ENCODE data around the gene CAMK1D.
"Not testable (repeated sequence)": the region's sequence is repeated elsewhere in the genome, so short reads cannot be mapped to it uniquely, and the experiment has no call there.

The CAMK1D gene

DNA sequence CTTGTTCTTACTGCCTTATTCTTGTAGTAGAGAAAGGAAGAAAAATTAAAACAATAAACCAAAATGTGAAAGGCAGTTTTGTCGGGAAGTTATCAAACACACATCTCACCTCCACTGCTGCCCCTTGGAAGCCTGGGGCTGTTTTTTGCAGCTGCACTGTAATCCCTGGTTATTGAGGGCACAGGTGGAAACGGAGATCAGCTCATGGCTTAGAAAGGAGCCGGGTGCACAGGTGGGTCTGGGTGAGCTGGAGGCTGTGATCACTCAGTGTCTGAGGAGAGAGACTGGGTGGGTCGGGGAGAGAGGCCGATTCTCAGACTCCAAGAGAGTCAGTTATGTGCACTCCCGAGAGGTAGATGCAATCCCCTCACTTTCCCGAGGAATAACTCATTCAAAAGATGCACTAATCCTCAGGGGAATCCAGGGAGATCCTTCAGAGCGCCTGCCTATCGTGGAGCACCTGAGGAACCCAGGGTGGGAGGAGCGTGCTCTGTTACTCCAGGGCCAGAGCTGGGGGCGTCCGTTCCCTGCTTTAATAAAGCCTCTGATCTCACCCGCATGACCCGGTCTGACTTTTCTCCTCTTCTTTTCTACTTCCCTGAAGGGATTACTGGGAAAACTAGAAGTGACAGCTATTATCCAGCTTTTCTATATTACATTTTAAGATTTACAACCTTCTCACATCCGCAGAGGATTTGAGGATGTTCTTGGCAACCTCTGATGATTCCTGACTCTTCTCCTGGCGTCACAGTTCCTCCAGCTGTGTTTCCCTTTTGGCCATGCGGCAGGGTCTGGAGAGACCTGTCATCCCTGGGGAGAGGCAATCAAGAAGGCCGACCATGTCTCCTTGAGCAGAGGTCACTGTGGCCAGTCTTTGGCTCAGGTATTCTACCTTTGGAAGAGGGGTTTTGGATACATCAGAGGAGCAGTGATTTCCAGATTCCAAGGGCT lies 82.1 kb downstream of the CAMK1D start:
- peak; percentile 48 for DNase-seq

- DNase-seq = peak; percentile 79
These were observed 83.2 kb downstream of the CAMK1D start for GRCh38 chr10:12432402-12433189.

GRCh38 chr10:12434277-12434676 lies 84.9 kb downstream of the CAMK1D start:
- DNase-seq = peak; percentile 82

GRCh38 chr10:12434677-12435076 lies 85.3 kb downstream of the CAMK1D start:
- not testable (repeated sequence) for DNase-seq

DNA sequence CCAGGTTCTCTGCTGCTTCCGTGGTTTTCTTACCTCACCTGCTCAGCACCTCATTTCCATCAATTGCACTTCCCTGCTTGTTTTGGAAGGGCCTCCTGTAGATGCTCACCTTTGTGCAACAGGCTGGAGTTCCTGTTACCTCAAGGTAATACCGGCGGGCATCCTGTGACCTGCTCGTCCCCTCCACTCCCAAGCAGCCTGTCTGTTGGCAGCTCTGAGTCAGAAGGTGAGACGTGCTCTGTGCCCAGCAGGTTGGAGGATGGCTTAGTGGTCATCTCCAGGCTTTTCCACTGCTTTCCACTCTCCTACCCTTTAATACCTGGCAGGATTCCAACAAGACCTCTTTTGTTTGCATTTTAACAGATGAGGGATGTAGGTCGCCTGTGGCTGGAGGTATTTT lies 86.0 kb downstream of the CAMK1D start:
- peak; percentile 82 for DNase-seq

DNA sequence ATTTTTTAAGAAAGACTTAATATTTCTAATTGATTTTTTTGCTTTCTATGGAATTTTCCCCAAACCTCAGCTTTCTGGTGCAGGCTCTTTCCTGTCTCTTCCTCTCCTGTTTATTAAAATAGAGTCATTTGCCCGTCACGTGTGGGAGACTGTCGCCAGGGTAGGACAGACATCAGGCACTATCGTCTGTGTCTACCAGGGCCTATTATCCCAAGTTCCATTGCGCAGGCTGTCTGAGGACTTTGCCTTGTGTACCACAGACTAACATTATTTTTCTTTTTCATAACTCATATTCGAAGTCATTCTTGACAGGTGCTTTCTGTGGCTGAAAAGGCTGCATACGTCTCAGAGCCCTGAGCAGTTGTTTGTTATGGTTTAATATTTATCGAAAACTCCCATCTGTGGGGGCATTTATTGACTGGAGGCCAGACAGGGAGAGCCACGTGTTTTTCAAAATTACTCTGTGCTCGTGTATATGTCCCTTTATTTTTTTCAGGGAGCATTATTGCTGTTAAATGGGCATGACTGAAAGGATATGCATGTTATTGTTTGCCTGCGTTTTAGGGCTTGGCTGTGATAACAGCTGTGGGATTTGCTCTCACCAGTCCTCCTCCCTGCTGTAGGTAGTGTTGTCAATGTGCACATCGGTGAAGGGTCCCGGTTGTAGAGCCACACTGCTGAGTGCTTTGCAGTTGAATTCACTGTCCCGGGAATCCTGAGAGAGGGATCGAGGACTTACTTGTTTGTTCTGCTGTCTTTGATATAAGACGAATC lies 89.8 kb downstream of the CAMK1D start:
- no peak for DNase-seq

DNA sequence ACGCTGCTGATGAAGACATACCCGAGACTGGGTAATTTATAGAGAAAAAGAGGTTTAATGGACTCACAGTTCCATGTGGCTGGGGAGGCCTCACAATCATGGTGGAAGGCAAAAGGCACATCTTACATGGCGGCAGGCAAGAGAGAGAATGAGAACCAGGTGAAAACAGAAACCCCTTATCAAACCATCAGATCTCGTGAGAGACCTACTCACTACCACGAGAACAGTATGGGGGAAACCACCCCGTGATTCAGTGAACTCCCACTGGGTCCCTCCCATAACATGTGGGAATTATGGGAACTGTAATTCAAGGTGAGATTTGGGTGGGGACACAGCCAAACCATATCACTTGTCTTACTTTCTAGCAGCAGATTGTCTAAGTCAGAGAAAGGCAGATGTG lies 90.4 kb downstream of the CAMK1D start:
- DNase-seq = not testable (repeated sequence)

DNA sequence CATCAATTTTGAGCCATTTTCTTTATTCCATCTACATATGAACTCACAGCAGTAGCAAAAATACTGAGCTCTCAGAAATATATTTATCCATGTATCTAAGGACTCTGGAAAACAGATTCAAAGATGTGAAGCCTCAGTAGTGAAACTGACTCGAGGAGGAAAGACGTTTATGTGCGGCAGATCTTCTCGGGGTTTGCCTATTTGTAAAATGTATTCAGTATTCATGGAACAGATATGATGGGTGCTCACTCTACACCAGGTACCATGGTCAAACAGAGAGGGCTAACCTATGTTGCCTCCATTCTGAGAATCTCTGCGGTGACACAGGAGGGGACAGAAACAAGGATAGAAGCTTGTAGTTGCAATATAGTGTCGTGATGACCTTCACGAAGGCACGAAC lies 93.7 kb downstream of the CAMK1D start:
- no peak for DNase-seq

DNA sequence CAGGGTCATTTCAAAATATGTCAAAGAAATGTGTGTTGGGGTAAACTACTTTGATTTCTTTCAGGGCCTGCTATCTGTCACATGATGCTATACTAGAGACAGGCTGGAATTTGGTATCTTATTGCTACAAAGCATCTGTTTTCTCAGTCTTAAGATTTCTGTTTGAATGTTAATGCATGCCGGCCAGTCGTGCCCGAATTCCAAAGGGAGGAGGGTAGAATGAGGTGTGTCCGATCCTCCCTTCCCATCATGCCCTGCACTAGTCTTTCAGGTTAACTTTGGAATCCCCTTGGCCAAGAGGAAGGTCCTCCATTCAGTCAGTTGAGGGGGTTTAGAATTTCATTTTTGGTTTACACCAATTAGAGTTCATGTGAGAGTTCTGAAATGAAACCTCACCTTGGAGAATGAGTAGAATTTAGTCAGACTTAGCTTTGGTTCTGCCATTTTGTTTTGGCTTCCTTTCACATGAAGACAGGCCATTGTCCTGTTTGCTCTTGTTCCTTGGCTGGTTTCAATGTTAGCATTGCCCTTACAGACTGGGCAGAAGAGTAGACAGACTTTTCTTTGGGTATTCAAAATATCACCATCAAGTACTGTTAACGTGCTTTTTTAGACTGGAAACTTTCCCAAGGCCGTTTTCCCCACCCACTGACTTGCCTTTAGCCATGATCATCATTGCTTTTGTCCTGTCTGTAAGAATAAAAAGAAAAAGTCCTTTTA lies 95.8 kb downstream of the CAMK1D start:
- DNase-seq = no peak

DNA sequence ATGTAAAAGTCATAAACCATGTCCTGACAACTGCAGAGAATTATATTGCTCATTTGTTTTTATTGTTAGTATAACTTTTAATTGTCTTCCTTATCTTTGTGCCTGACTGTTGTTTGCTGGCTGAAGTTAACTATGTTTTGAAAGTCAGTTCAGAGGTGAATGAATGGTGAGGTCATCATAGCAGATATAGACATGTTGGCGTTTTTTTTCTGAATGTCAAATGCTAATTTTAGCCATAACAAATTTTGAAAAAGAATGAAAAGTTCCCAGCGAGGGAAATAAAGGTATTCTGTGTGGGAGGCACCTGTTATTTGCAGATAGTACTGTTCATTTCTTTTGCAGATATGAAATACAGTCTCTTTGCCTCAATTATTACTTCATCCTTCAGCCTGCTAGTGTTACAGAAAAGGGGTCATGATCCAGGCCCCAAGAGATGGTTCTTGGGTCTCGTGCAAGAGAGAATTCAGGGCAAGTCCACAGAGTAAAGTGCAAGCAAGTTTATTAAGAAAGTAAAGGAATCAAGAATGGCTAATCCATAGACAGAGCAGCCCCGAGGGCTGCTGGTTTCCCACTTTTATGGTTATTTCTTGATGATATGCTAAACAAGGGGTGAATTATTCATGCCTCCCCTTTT lies 96.5 kb downstream of the CAMK1D start:
- no peak for DNase-seq

DNA sequence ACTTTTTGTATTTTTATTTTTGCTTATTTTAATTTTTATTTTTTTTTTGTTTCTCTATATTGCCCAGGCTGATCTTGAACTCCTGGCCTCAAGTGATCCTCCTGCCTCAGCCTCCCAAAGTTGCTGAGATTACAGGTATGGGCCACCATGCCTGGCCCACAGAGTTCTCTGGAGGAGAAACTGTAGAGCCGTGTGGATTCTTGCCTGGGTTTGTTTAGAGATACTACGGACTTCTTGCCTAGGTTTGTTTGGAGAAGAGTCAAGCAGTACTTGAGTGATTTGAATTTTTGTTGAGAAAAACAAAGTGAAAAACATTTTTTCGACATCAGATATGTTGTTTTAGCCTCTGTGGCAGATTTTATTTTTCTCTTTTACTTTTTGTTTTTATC lies 99.0 kb downstream of the CAMK1D start:
- DNase-seq = no peak

DNA sequence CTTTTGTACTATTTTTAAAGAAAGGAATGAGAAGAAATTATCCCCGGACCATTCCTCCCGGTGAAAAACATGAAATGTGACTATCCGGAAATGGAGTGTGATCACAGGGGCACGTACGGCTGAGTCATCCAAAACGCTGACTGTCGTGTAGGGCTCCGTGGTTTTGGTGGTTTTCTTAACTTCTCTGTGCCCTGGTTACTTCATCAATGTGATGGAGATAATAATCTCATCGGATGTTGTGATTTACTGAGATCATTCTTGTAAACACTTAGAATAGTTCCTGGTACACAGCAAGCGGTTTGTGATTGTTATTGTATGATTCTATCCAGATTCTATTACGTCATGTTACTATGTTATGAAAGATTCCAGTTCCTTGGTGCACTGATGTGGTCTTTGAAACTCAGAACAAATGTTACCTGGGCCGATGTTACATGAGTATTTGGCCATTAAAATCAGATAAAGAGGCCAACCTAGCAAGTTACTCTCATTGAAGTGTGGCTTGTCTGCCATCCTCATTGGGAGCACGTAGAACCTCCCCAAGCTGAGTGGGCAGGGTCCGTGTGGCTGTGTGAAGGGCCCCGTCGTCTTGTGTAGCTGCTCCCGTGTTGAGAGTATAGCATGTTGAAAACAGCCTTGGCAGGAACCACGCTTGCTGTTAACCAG lies 99.5 kb downstream of the CAMK1D start:
- no peak for DNase-seq

DNA sequence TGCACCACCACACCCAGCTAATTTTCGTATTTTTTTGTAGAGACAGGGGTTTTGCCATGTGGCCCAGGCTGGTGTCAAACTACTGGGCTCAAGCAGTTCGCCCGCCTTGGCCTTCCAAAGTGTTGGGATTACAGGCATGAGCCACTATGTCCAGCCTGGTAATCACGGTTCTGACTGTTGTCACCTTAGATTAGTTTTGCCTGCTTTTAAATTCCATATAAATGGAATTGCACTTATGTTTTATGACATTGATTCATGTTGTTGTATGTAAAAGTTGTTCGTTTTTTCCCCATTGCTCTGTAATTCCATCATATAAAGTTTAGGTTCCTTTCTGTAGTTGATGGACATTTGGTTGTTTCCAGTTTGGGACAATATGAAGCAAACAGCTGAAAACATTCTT lies 106.0 kb downstream of the CAMK1D start:
- DNase-seq = no peak

DNA sequence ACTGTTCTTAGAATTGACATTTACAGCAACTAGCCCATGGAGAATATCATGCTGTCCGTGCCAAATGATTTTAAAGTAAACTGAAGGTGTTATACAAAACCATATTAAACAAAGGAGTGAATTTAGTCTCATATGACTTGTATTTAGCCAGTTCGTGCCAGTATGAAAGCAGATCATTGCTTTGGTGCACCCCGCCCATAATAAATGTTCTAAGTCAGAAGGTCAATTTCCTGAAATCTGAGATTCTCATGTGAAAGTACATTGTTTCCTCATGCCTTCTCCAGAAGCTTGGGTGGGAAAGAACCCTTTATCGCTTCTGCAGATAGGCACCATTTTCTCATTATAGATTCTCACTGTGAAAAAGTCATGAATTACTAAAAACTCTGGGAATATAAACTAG lies 106.4 kb downstream of the CAMK1D start:
- DNase-seq = peak; percentile 45

- no peak for DNase-seq
These were observed 110.0 kb downstream of the CAMK1D start for GRCh38 chr10:12459340-12459739.

- DNase-seq = no peak
These were observed 110.4 kb downstream of the CAMK1D start for GRCh38 chr10:12459762-12460161.

DNA sequence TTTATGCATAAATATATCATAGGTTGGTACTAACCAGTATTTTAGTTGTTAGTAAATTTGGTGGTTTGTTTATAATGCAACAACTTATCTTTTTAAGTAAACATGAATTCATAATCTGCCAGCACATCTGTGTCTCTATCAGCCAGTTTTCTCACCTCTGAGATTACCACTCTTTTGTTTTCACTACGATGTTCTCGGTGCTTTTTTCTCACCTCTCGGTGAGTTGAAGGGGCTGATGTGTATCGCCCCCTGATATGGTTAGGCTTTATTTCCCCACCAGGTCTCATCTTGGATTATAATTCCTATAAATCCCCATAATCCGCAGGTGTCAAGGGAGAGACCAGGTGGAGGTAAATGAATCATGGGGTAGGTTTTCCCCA lies 114.1 kb downstream of the CAMK1D start:
- DNase-seq = no peak

DNA sequence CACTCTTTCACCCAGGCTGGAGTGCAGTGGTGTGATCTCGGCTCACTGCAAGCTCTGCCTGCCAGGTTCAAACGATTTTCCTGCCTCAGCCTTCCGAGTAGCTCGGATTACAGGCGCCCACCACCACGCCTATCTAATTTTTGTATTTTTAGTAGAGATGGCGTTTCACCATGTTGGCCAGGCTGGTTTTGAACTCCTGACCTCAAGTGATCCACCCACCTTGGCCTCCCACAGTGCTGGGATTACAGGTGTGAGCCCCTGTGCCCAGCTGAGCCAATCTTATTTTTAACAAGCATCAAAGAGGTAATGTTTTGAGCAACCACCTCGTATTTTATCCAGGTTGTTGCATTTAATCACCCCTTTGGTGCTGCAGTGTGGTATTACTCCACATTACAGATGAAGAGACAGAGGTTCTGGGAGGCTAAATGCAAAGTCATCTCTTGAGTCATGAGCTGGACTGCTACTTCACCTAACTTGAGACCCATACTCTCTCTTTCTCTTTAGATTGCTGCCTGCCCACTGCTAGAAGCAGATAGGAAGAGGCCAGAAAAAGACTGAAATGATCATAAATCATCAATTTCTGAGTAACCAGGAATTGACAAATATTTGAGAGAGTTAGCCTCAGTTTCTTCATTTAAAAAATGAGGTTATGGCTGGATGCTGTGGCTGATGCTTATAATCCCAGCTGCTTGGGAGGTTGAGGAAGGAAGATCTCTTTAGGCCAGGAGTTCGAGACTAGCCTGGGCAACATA lies 116.2 kb downstream of the CAMK1D start:
- DNase-seq = peak; percentile 60

GRCh38 chr10:12466704-12467305 lies 117.5 kb downstream of the CAMK1D start:
- peak; percentile 80 for DNase-seq

DNA sequence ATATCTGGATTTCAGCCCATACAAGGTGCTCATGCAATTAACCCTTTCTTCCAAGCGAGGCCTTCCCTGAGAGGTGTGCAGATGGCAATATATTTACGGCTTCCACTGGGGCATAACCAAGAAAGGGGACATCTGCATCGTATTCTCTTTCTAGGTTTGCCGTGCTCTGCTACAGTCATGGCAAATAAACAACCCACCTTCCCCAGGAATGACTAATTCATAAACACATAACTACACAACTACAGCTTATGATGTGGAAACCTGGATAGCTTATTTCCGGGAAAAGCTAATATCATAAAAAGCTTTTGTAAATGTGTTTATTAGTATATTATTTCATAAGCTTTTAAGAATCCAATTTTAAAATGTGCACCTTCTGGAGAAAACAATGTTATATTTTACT lies 120.0 kb downstream of the CAMK1D start:
- peak; percentile 55 for DNase-seq
